ENCODE results near the gene FHL2.
"Not testable (repeated sequence)": the region's sequence is repeated elsewhere in the genome, so short reads cannot be mapped to it uniquely, and the experiment has no call there.

The FHL2 gene

GRCh38 chr2:105336786-105337121, 62.1 kb downstream of the FHL2 start:
- no peak for DNase-seq

- no peak for DNase-seq
Measured at GRCh38 chr2:105335469-105335868, 63.4 kb downstream of the FHL2 start.

- no peak for DNase-seq
Measured at GRCh38 chr2:105334211-105334610, 64.6 kb downstream of the FHL2 start.

- DNase-seq, result no peak
Measured at GRCh38 chr2:105330681-105331375, 68.0 kb downstream of the FHL2 start.

GRCh38 chr2:105329561-105330495, 69.0 kb downstream of the FHL2 start, which contains the start of gene TGFBRAP1:
TSS of gene TGFBRAP1 (minus strand) at chr2:105329735. CDS start at chr2:105308301, 21,434 bp downstream.
- peak; percentile 54 for DNase-seq

GRCh38 chr2:105329197-105329554, 69.7 kb downstream of the FHL2 start:
- DNase-seq, result peak; percentile 32

- DNase-seq, result no peak
Measured at GRCh38 chr2:105328281-105329196, 70.3 kb downstream of the FHL2 start.

GRCh38 chr2:105327690-105328089, 71.2 kb downstream of the FHL2 start:
- no peak for DNase-seq

- not testable (repeated sequence) for DNase-seq
Measured at GRCh38 chr2:105327271-105327670, 71.6 kb downstream of the FHL2 start.

GRCh38 chr2:105325389-105325963, 73.4 kb downstream of the FHL2 start:
- no peak for DNase-seq

- DNase-seq, result no peak
Measured at GRCh38 chr2:105324732-105325131, 74.1 kb downstream of the FHL2 start.

GRCh38 chr2:105324101-105324500, 74.8 kb downstream of the FHL2 start:
- no peak for DNase-seq

GRCh38 chr2:105323111-105323510, 75.7 kb downstream of the FHL2 start:
- DNase-seq, result no peak

- no peak for DNase-seq
Measured at GRCh38 chr2:105321875-105322646, 76.8 kb downstream of the FHL2 start.

- no peak for DNase-seq
Measured at GRCh38 chr2:105320651-105321215, 78.1 kb downstream of the FHL2 start.

- DNase-seq, result no peak
Measured at GRCh38 chr2:105317937-105318336, 80.9 kb downstream of the FHL2 start.

GRCh38 chr2:105315314-105315713, 83.5 kb downstream of the FHL2 start:
- DNase-seq, result no peak

- DNase-seq, result no peak
Measured at GRCh38 chr2:105313877-105314276, 85.0 kb downstream of the FHL2 start.
